SU-DHL-6 (cell line): ENCODE measurements around the gene ADCY5.

Experiments
- H2AFZ ChIP-seq: fragments of 200-600 bp; sonication (generic); 2 replicates; pipeline ENCODE4 v1.6.1; 2014; ENCODE audit warnings: low read depth, mild to moderate bottlenecking, moderate library complexity, mixed read lengths, antibody characterized with exemption, low read length; ENCODE audit not compliant: severe bottlenecking
- H3F3A ChIP-seq: fragments of 200-600 bp; shearing (Covaris generic); 2 replicates; pipeline ENCODE4 v1.6.0; 2016; ENCODE audit warnings: antibody characterized with exemption, mild to moderate bottlenecking; ENCODE audit not compliant: insufficient read depth
- H3K27ac ChIP-seq: fragments of 200-600 bp; sonication (generic); 2 replicates; pipeline ENCODE4 v1.5.1; 2016; ENCODE audit warnings: low read depth, mild to moderate bottlenecking, low read length, moderate library complexity, mixed read lengths
- H3K27me3 ChIP-seq: fragments of 200-600 bp; sonication (generic), shearing (Covaris generic); 2 replicates; pipeline ENCODE4 v1.6.0; 2014; ENCODE audit warnings: mild to moderate bottlenecking, low read length
- H3K36me3 ChIP-seq: fragments of 200-600 bp; sonication (generic); 2 replicates; pipeline ENCODE4 v1.6.1; 2014; ENCODE audit warnings: mild to moderate bottlenecking, low read length, mixed read lengths
- H3K4me2 ChIP-seq: fragments of 300-600, 200-600 bp; shearing (Covaris generic), sonication (generic); 2 replicates; pipeline ENCODE4 v1.6.0; 2014; ENCODE audit warnings: low read length, low read depth, mild to moderate bottlenecking; ENCODE audit not compliant: poor library complexity, severe bottlenecking
- H3K4me3 ChIP-seq: fragments of 200-600 bp; sonication (generic); 2 replicates; pipeline ENCODE4 v1.5.1; 2014; ENCODE audit warnings: antibody characterized with exemption, low read length, mild to moderate bottlenecking, mixed read lengths; ENCODE audit not compliant: insufficient read depth, poor library complexity, severe bottlenecking
- H3K79me2 ChIP-seq: fragments of 200-600 bp; sonication (generic); 2 replicates; pipeline ENCODE4 v1.6.1; 2014; ENCODE audit warnings: mild to moderate bottlenecking, low read length, moderate library complexity; ENCODE audit not compliant: insufficient read depth
- H3K9ac ChIP-seq: fragments of 200-600 bp; sonication (generic); 2 replicates; pipeline ENCODE4 v1.7.0; 2014; ENCODE audit warnings: mild to moderate bottlenecking, low read length
- H3K9me2 ChIP-seq: fragments of 200-600 bp; sonication (generic); replicated peaks from 2 replicates; pipeline ENCODE4 v1.6.1; 2014; ENCODE audit warnings: low read length; ENCODE audit not compliant: insufficient read depth
- H3K9me3 ChIP-seq: fragments of 200-600 bp; sonication (generic); 2 replicates; pipeline ENCODE4 v1.6.1; 2014; ENCODE audit warnings: low read length, mixed read lengths; ENCODE audit not compliant: insufficient read depth
- H4K20me1 ChIP-seq: fragments of 200-600 bp; sonication (generic); 2 replicates; pipeline ENCODE4 v1.6.1; 2014; ENCODE audit warnings: low read depth, mild to moderate bottlenecking, antibody characterized with exemption, low read length, moderate library complexity, mixed read lengths
- EZH2phosphoT487 ChIP-seq: fragments of 200-600 bp; sonication (generic), shearing (Covaris generic); conservative IDR thresholded peaks from 2 replicates; pipeline ENCODE4 v1.6.1; 2018; ENCODE audit warnings: mild to moderate bottlenecking, antibody characterized with exemption, low read length, moderate library complexity, mixed read lengths
- TF ChIP-seq, protein P1 (sequence below): fragments of 200-600 bp; sonication (generic); IDR thresholded peaks from one replicate; pipeline ENCODE4 v1.5.1; 2017; ENCODE audit warnings: antibody characterized with exemption, mild to moderate bottlenecking, low read length, moderate library complexity; ENCODE audit not compliant: insufficient read depth, poor library complexity, severe bottlenecking

ADCY5 gene

DNA sequence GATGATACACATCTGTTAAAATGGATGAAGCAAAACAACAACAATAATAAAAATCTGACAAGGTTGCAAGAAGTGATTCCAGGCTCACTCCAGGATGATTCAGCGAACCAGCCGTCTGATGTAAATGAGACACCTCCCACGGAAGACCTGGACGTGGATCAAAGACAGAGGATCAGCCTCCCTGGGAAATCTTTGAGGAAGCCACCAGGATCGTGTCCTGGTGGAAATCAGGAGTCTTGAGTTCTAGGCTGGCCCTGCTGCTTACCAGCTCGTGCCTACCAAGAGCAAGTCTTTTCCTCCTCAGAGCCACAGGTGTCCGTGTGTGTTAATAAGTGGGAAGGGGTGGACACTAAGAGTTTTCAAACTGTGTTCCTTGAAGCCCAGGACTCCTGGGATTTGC lies 15.3 kb upstream of the ADCY5 start:
- no peak overlapping the region for H2AFZ ChIP-seq
- H3K9me3 ChIP-seq: no peaks in the 10 kb centered on the region
- H3K9ac ChIP-seq: no peak overlapping the region
- no peak overlapping the region for H3K4me2 ChIP-seq
- no peaks in the 10 kb centered on the region for H4K20me1 ChIP-seq
- no peaks in the 10 kb centered on the region for H3F3A ChIP-seq
- no peaks in the 10 kb centered on the region for H3K36me3 ChIP-seq
- no peaks in the 10 kb centered on the region for H3K9me2 ChIP-seq
- TF ChIP-seq, protein P1, sequence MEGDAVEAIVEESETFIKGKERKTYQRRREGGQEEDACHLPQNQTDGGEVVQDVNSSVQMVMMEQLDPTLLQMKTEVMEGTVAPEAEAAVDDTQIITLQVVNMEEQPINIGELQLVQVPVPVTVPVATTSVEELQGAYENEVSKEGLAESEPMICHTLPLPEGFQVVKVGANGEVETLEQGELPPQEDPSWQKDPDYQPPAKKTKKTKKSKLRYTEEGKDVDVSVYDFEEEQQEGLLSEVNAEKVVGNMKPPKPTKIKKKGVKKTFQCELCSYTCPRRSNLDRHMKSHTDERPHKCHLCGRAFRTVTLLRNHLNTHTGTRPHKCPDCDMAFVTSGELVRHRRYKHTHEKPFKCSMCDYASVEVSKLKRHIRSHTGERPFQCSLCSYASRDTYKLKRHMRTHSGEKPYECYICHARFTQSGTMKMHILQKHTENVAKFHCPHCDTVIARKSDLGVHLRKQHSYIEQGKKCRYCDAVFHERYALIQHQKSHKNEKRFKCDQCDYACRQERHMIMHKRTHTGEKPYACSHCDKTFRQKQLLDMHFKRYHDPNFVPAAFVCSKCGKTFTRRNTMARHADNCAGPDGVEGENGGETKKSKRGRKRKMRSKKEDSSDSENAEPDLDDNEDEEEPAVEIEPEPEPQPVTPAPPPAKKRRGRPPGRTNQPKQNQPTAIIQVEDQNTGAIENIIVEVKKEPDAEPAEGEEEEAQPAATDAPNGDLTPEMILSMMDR: no peak
- TF ChIP-seq EZH2phosphoT487: no peak
- H3K27me3 ChIP-seq: no peaks in the 10 kb centered on the region
- H3K27ac ChIP-seq: no peak overlapping the region
- no peaks in the 10 kb centered on the region for H3K79me2 ChIP-seq
- H3K4me3 ChIP-seq: no peak overlapping the region

DNA sequence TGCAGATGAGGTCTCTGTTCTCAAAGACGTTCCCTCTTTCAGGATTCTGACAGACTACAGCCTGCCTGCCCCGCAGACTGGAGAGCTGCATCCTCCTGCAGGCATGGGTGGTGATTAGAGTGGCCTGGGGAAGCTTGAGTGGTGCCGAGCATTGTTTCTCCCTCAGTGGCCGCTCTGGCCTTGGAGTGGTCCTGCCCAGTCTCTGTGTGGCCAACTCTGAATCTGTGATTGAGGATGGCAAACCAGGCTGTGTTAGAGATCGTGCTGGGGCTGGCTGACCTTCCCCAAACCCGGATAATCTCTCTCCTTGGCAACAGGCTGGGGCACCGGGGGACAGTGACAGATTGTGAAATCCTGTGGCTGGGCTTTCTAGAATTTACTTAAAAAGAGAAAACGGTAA lies 11.0 kb upstream of the ADCY5 start:
- no peak overlapping the region for H3K27ac ChIP-seq
- no peaks in the 10 kb centered on the region for H3K9me3 ChIP-seq
- no peaks in the 10 kb centered on the region for H3K36me3 ChIP-seq
- H3K9ac ChIP-seq: no peak overlapping the region
- H3K27me3 ChIP-seq: no peaks in the 10 kb centered on the region
- no peak overlapping the region for H3K4me2 ChIP-seq
- H3K9me2 ChIP-seq: no peaks in the 10 kb centered on the region
- no peaks in the 10 kb centered on the region for H3F3A ChIP-seq
- H2AFZ ChIP-seq: no peak overlapping the region
- TF ChIP-seq EZH2phosphoT487: no peak
- TF ChIP-seq, protein P1: no peak
- H4K20me1 ChIP-seq: no peaks in the 10 kb centered on the region
- H3K79me2 ChIP-seq: no peaks in the 10 kb centered on the region
- no peak overlapping the region for H3K4me3 ChIP-seq

DNA sequence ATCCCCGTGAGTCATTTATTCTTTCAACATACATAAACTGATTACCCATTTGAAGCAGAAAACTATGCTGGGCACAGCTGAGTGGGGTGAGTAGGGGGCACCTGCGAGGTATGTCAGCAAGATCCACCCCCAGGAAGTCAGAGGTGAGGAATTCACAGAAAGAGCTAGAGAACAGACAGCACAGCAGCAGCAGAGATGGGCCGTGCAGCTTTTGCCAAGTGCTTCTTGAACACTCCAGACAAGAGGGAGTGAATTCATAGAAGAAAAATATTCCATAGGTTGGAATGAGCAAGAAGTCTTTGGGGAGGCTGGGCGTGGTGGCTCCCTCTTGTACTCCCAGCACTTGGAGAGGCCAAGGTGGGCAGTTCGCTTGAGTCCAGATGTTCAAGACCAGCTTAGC lies 9.4 kb upstream of the ADCY5 start:
- Histone ChIP-seq H3K4me2 (no peak overlapping the region), H3K27ac (no peak overlapping the region), H2AFZ (no peak overlapping the region), H3K9ac (no peak overlapping the region), H3K9me3 (no peaks in the 10 kb centered on the region), H3F3A (no peaks in the 10 kb centered on the region), H3K79me2 (no peaks in the 10 kb centered on the region), H4K20me1 (no peaks in the 10 kb centered on the region), H3K4me3 (no peak overlapping the region), H3K27me3 (no peaks in the 10 kb centered on the region), H3K9me2 (no peaks in the 10 kb centered on the region), H3K36me3 (no peaks in the 10 kb centered on the region)
- TF ChIP-seq EZH2phosphoT487: no peak
- TF ChIP-seq, protein P1: no peak

DNA sequence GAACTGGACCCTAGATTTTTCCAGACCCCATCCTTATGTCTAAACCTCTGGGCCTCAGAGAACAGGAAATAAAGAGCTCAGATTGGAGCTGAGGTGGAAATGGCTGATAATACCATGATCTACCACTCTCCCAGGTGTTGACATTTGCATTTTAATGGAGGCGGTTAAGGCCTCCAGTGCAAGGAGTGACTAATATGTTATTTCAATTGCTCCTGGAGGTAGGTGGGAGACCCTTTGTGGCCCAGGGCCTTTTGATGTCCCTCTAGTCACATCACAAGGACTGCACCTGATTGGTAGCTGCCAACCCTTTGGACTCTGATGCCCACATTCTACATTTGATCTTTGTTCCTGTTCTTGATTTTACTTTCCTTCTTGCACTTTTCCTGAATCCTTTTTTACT lies 9.0 kb upstream of the ADCY5 start:
- H3K4me2 ChIP-seq: no peak overlapping the region

More for the DNA sequence above, 9.0 kb upstream of the ADCY5 start:
- H3K27me3 ChIP-seq: no peaks in the 10 kb centered on the region
- no peak overlapping the region for H3K9ac ChIP-seq
- no peak overlapping the region for H3K4me3 ChIP-seq
- no peak for TF ChIP-seq EZH2phosphoT487
- TF ChIP-seq, protein P1: no peak
- H2AFZ ChIP-seq: no peak overlapping the region
- H3K36me3 ChIP-seq: no peaks in the 10 kb centered on the region
- H3K9me3 ChIP-seq: no peaks in the 10 kb centered on the region
- H3K9me2 ChIP-seq: no peaks in the 10 kb centered on the region
- H3K79me2 ChIP-seq: no peaks in the 10 kb centered on the region
- H3K27ac ChIP-seq: no peak overlapping the region
- H4K20me1 ChIP-seq: no peaks in the 10 kb centered on the region
- no peaks in the 10 kb centered on the region for H3F3A ChIP-seq
